ENCODE results near the gene IGFBP5. TPM values are rescaled to one million over a fixed set of nuclear protein-coding genes. Genes with fewer than 3 reads are reported as not detected.

Gene IGFBP5
- total and polyA plus RNA-seq, 10 of the 15 experiments (the other 5 are each of a cell fraction or from before 2014, with no cell fraction given): 2.8 TPM; not detected in 9

DNA sequence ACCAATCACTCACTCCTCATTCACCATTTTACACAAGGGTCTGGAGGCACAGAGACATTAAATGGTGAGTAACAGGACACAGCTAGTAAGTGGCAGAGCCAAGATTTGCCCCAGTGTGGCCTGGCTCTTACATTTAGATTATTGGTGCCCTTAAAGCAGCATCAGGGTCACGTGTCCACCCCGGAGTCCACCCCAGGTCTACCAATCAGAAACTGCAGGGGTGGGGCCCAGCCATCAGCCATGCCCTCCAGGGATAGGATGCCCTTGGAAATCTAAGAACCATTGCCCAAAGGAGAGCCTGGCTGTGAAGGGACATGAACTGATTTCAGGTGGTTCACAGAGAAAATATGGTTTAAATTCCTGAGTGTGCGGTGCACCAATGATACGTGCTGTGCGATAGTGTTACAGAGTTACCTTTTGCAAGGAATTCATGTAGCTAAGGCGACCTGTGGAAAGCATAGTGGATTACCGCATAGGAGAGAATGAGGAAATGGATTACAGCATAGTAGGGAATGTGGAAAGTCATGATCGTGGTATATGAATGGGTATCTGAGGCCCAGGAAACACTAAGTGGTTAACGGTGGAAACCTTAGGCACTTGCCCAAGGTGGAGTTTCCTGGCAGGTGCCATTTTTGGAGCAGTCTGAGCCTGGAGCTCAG, 17.8 kb downstream of the IGFBP5 start:
- 55% methylated on average over 9 of the region's 9 CpGs for WGBS (ENCODE audit: insufficient coverage, insufficient replicate concordance, low lambda C conversion rate, missing lambda C conversion rate)
- CTCF ChIA-PET: no interaction called here
- TF ChIP-seq, protein P1, sequence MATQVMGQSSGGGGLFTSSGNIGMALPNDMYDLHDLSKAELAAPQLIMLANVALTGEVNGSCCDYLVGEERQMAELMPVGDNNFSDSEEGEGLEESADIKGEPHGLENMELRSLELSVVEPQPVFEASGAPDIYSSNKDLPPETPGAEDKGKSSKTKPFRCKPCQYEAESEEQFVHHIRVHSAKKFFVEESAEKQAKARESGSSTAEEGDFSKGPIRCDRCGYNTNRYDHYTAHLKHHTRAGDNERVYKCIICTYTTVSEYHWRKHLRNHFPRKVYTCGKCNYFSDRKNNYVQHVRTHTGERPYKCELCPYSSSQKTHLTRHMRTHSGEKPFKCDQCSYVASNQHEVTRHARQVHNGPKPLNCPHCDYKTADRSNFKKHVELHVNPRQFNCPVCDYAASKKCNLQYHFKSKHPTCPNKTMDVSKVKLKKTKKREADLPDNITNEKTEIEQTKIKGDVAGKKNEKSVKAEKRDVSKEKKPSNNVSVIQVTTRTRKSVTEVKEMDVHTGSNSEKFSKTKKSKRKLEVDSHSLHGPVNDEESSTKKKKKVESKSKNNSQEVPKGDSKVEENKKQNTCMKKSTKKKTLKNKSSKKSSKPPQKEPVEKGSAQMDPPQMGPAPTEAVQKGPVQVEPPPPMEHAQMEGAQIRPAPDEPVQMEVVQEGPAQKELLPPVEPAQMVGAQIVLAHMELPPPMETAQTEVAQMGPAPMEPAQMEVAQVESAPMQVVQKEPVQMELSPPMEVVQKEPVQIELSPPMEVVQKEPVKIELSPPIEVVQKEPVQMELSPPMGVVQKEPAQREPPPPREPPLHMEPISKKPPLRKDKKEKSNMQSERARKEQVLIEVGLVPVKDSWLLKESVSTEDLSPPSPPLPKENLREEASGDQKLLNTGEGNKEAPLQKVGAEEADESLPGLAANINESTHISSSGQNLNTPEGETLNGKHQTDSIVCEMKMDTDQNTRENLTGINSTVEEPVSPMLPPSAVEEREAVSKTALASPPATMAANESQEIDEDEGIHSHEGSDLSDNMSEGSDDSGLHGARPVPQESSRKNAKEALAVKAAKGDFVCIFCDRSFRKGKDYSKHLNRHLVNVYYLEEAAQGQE (IDR thresholded peaks at IDR 0.05; ENCODE audit: low read depth, low read length): no peak
- no peak for TF ChIP-seq NFXL1 (IDR thresholded peaks at IDR 0.05; ENCODE audit: borderline replicate concordance)
- TF ChIP-seq LARP7 (IDR thresholded peaks at IDR 0.05): no peak
- TF ChIP-seq, protein P2, sequence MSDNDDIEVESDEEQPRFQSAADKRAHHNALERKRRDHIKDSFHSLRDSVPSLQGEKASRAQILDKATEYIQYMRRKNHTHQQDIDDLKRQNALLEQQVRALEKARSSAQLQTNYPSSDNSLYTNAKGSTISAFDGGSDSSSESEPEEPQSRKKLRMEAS (IDR thresholded peaks at IDR 0.05; ENCODE audit: low read depth, low read length): no peak
- TF ChIP-seq, protein P3, sequence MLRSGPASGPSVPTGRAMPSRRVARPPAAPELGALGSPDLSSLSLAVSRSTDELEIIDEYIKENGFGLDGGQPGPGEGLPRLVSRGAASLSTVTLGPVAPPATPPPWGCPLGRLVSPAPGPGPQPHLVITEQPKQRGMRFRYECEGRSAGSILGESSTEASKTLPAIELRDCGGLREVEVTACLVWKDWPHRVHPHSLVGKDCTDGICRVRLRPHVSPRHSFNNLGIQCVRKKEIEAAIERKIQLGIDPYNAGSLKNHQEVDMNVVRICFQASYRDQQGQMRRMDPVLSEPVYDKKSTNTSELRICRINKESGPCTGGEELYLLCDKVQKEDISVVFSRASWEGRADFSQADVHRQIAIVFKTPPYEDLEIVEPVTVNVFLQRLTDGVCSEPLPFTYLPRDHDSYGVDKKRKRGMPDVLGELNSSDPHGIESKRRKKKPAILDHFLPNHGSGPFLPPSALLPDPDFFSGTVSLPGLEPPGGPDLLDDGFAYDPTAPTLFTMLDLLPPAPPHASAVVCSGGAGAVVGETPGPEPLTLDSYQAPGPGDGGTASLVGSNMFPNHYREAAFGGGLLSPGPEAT (IDR thresholded peaks at IDR 0.05; ENCODE audit: low read depth): no peak
- TF ChIP-seq RAD21 (IDR thresholded peaks at IDR 0.05; ENCODE audit: insufficient read depth, low read depth, low read length): no peak
- no peak for TF ChIP-seq RUNX3 (IDR thresholded peaks at IDR 0.05; ENCODE audit: low read length)
- TF ChIP-seq NR2C1 (IDR thresholded peaks at IDR 0.05): no peak
- TF ChIP-seq SP1 (IDR thresholded peaks at IDR 0.05; ENCODE audit: low read depth, low read length): no peak
- TF ChIP-seq, protein P4, sequence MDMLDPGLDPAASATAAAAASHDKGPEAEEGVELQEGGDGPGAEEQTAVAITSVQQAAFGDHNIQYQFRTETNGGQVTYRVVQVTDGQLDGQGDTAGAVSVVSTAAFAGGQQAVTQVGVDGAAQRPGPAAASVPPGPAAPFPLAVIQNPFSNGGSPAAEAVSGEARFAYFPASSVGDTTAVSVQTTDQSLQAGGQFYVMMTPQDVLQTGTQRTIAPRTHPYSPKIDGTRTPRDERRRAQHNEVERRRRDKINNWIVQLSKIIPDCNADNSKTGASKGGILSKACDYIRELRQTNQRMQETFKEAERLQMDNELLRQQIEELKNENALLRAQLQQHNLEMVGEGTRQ (IDR thresholded peaks at IDR 0.05; ENCODE audit: borderline replicate concordance, low read depth, low read length): no peak
- TF ChIP-seq, protein P5, sequence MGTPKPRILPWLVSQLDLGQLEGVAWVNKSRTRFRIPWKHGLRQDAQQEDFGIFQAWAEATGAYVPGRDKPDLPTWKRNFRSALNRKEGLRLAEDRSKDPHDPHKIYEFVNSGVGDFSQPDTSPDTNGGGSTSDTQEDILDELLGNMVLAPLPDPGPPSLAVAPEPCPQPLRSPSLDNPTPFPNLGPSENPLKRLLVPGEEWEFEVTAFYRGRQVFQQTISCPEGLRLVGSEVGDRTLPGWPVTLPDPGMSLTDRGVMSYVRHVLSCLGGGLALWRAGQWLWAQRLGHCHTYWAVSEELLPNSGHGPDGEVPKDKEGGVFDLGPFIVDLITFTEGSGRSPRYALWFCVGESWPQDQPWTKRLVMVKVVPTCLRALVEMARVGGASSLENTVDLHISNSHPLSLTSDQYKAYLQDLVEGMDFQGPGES (IDR thresholded peaks at IDR 0.05): no peak
- no peak for TF ChIP-seq EED (IDR thresholded peaks at IDR 0.05; ENCODE audit: low read depth)
- TF ChIP-seq SIX5 (IDR thresholded peaks at IDR 0.05; ENCODE audit: low read depth, low read length, severe bottlenecking): no peak
- TF ChIP-seq, protein P6, sequence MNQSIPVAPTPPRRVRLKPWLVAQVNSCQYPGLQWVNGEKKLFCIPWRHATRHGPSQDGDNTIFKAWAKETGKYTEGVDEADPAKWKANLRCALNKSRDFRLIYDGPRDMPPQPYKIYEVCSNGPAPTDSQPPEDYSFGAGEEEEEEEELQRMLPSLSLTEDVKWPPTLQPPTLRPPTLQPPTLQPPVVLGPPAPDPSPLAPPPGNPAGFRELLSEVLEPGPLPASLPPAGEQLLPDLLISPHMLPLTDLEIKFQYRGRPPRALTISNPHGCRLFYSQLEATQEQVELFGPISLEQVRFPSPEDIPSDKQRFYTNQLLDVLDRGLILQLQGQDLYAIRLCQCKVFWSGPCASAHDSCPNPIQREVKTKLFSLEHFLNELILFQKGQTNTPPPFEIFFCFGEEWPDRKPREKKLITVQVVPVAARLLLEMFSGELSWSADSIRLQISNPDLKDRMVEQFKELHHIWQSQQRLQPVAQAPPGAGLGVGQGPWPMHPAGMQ (IDR thresholded peaks at IDR 0.05; ENCODE audit: borderline replicate concordance): no peak

More for the DNA sequence above, 17.8 kb downstream of the IGFBP5 start:
- ChIA-PET SMC1A (ENCODE audit: uncharacterized antibody, unreplicated experiment) (interaction anchor here (1.0 kb wide), 1 partner anchor 232 kb away, joined by 3 read pairs; no protein-coding TSS in a partner anchor), RAD21 (ENCODE audit: unreplicated experiment) (no interaction called here), POLR2A (no interaction called here)
- Histone ChIP-seq H3K79me2 (ENCODE audit: control insufficient read depth, insufficient read depth, low read length) (no peaks in the 10 kb centered on the region), H3K4me3 (no peak overlapping the region), H3K27me3 (replicated peaks in 1 of 2; ENCODE audit: control insufficient read depth in 2 of 2, insufficient read depth in 2 of 2, low read length in 1 of 2) (no peaks in the 10 kb centered on the region; a peak in 1 of 4 replicates), H3K9me3 (replicated peaks; ENCODE audit: control insufficient read depth, insufficient read depth, low read length) (no peaks in the 10 kb centered on the region), H3K4me2 (ENCODE audit: control insufficient read depth, insufficient read depth) (no peak overlapping the region), H3K4me1 (ENCODE audit: control insufficient read depth, insufficient read depth, low read length) (no peaks in the 10 kb centered on the region), H2AFZ (ENCODE audit: control insufficient read depth, low read depth, low read length) (no peak overlapping the region), H3K27ac (ENCODE audit: control insufficient read depth, insufficient read depth) (no peak overlapping the region), H4K20me1 (ENCODE audit: control insufficient read depth, insufficient read depth) (no peaks in the 10 kb centered on the region), H3K9ac (ENCODE audit: control insufficient read depth, insufficient read depth, low read length) (no peak overlapping the region), H3K36me3 (ENCODE audit: control insufficient read depth in 2 of 2, insufficient read depth in 2 of 2, low read length in 1 of 2) (no peaks in the 10 kb centered on the region)
- FAIRE-seq (no peak), DNase-seq (ENCODE audit: low read depth, low spot score) (no peak), ATAC-seq (no peak)
- BruUV-seq (replicated peaks): no TSS peak
- in situ Hi-C loops (cut with MboI) (loop anchor here (5.0 kb wide), 2 partner anchors 835 to 1035 kb away; no protein-coding TSS in a partner anchor), intact Hi-C loops (cut with micrococcal nuclease; ENCODE audit: unreplicated experiment) (no loop called here)

Measured in GM12878 (cell line).